Measurements from ENCODE around the gene TIRAP. TPM values are rescaled to one million over a fixed set of nuclear protein-coding genes. Genes with fewer than 3 reads are reported as not detected.

The TIRAP gene
- total and polyA plus RNA-seq, 9 of the 15 experiments (the other 6 are each of a cell fraction or from before 2014, with no cell fraction given), result 0.60 to 8.7 (median 3.7) TPM

DNA sequence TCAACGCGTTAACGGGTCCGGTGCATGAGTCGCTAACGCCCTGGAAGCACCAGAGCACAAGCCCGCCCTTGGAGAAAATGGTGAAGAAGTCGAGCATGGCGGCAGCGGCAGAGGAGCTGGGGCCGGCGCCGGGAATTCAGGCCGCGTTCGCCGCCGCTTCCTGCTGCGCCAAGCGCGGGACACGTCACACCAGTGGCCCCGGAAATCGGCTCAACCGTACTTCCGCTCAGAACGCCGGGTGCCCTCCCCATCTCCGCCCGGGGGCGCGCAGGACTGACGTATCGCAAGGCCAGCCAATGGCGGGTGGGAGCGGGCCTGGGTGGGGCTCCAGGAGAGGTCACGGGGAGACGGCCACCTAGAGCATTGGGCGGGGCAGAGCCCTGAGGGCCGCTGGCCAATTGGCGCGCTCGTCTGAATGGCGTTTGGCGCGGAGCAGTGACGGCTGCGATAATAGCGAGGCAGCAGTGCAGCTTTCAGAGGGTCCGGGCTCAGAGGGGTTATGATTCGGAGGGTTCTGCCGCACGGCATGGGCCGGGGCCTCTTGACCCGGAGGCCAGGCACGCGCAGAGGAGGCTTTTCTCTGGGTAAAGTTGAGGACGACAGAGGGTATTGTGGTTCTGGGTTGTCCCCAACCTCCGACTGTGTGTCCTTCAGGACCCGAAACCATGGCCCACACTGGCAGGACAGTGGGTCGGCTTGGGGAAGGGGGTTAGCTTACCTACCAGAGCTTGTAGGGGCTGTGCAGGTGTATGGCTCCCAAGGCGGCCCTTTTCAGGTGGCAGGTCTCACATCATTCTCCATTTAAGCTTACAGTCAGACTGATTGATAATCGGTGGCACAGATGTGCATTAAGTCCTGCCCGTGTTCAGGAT is 13.9 kb upstream of the TIRAP start, which contains the start of the genes FOXRED1 and SRPRA (continued):
- peak; percentile 47 for TF ChIP-seq POU5F1 (IDR thresholded peaks at IDR 0.05; ENCODE audit: borderline replicate concordance, low read depth, low read length, partially characterized antibody)
- TF ChIP-seq, protein P1, sequence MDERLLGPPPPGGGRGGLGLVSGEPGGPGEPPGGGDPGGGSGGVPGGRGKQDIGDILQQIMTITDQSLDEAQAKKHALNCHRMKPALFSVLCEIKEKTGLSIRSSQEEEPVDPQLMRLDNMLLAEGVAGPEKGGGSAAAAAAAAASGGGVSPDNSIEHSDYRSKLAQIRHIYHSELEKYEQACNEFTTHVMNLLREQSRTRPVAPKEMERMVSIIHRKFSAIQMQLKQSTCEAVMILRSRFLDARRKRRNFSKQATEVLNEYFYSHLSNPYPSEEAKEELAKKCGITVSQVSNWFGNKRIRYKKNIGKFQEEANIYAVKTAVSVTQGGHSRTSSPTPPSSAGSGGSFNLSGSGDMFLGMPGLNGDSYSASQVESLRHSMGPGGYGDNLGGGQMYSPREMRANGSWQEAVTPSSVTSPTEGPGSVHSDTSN (CRISPR knock-in tag; IDR thresholded peaks at IDR 0.05; ENCODE audit: low read depth), result no peak
- TF ChIP-seq, protein P1 (tag; conservative IDR thresholded peaks at IDR 0.05; ENCODE audit: low read depth), result no peak
- TF ChIP-seq ZNF408 (CRISPR knock-in tag; IDR thresholded peaks at IDR 0.05; ENCODE audit: low read depth), result no peak
- no peak for TF ChIP-seq THRAP3 (IDR thresholded peaks at IDR 0.05; ENCODE audit: borderline replicate concordance)
- TF ChIP-seq, protein P2, sequence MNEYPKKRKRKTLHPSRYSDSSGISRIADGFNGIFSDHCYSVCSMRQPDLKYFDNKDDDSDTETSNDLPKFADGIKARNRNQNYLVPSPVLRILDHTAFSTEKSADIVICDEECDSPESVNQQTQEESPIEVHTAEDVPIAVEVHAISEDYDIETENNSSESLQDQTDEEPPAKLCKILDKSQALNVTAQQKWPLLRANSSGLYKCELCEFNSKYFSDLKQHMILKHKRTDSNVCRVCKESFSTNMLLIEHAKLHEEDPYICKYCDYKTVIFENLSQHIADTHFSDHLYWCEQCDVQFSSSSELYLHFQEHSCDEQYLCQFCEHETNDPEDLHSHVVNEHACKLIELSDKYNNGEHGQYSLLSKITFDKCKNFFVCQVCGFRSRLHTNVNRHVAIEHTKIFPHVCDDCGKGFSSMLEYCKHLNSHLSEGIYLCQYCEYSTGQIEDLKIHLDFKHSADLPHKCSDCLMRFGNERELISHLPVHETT (CRISPR knock-in tag; conservative IDR thresholded peaks at IDR 0.05 in 1 of 2, IDR thresholded peaks at IDR 0.05 in 1 of 2), result peak in 1 of 2 experiments; percentile 85; a peak in 2 of 4 replicates
- TF ChIP-seq CTBP1 (IDR thresholded peaks at IDR 0.05; ENCODE audit: borderline replicate concordance), result peak; percentile 81
- no peak; the same call in 1 of the 2 replicates for TF ChIP-seq FOSL1 (tag; conservative IDR thresholded peaks at IDR 0.05)
- TF ChIP-seq, protein P3, sequence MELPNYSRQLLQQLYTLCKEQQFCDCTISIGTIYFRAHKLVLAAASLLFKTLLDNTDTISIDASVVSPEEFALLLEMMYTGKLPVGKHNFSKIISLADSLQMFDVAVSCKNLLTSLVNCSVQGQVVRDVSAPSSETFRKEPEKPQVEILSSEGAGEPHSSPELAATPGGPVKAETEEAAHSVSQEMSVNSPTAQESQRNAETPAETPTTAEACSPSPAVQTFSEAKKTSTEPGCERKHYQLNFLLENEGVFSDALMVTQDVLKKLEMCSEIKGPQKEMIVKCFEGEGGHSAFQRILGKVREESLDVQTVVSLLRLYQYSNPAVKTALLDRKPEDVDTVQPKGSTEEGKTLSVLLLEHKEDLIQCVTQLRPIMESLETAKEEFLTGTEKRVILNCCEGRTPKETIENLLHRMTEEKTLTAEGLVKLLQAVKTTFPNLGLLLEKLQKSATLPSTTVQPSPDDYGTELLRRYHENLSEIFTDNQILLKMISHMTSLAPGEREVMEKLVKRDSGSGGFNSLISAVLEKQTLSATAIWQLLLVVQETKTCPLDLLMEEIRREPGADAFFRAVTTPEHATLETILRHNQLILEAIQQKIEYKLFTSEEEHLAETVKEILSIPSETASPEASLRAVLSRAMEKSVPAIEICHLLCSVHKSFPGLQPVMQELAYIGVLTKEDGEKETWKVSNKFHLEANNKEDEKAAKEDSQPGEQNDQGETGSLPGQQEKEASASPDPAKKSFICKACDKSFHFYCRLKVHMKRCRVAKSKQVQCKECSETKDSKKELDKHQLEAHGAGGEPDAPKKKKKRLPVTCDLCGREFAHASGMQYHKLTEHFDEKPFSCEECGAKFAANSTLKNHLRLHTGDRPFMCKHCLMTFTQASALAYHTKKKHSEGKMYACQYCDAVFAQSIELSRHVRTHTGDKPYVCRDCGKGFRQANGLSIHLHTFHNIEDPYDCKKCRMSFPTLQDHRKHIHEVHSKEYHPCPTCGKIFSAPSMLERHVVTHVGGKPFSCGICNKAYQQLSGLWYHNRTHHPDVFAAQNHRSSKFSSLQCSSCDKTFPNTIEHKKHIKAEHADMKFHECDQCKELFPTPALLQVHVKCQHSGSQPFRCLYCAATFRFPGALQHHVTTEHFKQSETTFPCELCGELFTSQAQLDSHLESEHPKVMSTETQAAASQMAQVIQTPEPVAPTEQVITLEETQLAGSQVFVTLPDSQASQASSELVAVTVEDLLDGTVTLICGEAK (IDR thresholded peaks at IDR 0.05), result peak; percentile 96
- TF ChIP-seq, protein P3 (CRISPR knock-in tag; IDR thresholded peaks at IDR 0.05), result no peak
- no peak for TF ChIP-seq NUFIP1 (IDR thresholded peaks at IDR 0.05; ENCODE audit: partially characterized antibody)
- no peak for TF ChIP-seq ZNF584 (CRISPR knock-in tag; IDR thresholded peaks at IDR 0.05; ENCODE audit: low read depth)
- TF ChIP-seq CREBBP (IDR thresholded peaks at IDR 0.05; ENCODE audit: low read depth, low read length), result no peak
- no peak for TF ChIP-seq ZBED1 (IDR thresholded peaks at IDR 0.05)

All from K562 (cell line).